Lower leg skin (tissue), 3 donors: ENCODE measurements around the gene SMPX.

Source experiments
- POLR2A ChIP-seq, 2 donors: fragments of 450-650 bp; IDR thresholded peaks; one replicate each; pipeline ENCODE4 v1.6.1; 2016 to 2017; ENCODE audit warnings: antibody characterized with exemption in 2 of 2, mild to moderate bottlenecking in 1 of 2, moderate library complexity in 1 of 2
- TF ChIP-seq, protein P1 (sequence below), 3 donors: fragments of 450-650 bp; IDR thresholded peaks; one replicate each; pipeline ENCODE4 v1.5.1; 2016; ENCODE audit warnings: antibody characterized with exemption in 3 of 3, mild to moderate bottlenecking in 3 of 3, moderate library complexity in 2 of 3

DNA sequence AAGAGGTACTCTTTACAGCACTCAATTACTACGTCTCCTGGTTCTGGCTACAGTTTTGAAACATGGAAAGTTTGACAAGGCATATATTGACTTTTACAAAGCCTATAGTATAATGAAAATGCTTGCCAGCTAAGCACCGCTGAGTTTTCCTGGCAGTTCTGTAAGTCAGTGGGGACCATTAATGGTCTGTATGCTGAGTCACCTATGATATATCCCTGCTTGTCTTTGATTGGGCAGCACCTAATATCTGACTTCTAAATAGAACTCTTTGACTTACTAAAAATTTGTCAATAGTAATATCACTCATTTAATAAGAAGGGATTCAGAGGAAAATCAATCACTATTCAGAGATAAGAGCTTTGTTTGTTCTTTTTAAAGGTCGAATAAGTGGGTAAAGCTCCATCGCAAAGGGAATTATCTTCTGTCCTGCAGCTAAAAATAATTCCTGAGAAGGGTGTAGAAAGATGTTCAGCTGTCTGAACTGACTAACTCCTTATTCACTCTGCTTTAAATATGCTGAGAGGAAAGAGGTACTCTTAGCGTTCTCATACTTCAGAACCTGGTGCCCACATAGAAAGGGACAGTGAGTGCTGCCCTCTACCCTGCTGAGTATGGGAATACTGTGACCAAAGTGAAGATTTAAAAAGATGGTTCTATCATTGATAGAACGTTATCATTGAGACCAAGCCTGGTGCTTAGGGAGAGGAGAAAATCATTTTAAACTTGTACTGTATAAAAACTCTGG, 959 bp downstream of the SMPX start:
- no peak for TF ChIP-seq POLR2A (IDR thresholded peaks at IDR 0.05)
- TF ChIP-seq, protein P1, sequence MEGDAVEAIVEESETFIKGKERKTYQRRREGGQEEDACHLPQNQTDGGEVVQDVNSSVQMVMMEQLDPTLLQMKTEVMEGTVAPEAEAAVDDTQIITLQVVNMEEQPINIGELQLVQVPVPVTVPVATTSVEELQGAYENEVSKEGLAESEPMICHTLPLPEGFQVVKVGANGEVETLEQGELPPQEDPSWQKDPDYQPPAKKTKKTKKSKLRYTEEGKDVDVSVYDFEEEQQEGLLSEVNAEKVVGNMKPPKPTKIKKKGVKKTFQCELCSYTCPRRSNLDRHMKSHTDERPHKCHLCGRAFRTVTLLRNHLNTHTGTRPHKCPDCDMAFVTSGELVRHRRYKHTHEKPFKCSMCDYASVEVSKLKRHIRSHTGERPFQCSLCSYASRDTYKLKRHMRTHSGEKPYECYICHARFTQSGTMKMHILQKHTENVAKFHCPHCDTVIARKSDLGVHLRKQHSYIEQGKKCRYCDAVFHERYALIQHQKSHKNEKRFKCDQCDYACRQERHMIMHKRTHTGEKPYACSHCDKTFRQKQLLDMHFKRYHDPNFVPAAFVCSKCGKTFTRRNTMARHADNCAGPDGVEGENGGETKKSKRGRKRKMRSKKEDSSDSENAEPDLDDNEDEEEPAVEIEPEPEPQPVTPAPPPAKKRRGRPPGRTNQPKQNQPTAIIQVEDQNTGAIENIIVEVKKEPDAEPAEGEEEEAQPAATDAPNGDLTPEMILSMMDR (IDR thresholded peaks at IDR 0.05), result no peak
